A673 (cell line): ENCODE results near the gene TOMM5.

Experiments
- EZH2 ChIP-seq: fragments of 200-600 bp; sonication (generic); IDR thresholded peaks from 2 replicates; pipeline ENCODE4 v1.6.1; 2017; ENCODE audit warnings: borderline replicate concordance, low read depth, mild to moderate bottlenecking, mixed read lengths, antibody characterized with exemption, low read length; ENCODE audit not compliant: poor library complexity, severe bottlenecking
- TF ChIP-seq, protein P1 (sequence below): fragments of 300-800, 200-600 bp; sonication (generic); conservative IDR thresholded peaks from 2 replicates; pipeline ENCODE4 v1.5.1; 2017; ENCODE audit warnings: low read depth, mild to moderate bottlenecking, antibody characterized with exemption, low read length, moderate library complexity, mixed read lengths

DNA sequence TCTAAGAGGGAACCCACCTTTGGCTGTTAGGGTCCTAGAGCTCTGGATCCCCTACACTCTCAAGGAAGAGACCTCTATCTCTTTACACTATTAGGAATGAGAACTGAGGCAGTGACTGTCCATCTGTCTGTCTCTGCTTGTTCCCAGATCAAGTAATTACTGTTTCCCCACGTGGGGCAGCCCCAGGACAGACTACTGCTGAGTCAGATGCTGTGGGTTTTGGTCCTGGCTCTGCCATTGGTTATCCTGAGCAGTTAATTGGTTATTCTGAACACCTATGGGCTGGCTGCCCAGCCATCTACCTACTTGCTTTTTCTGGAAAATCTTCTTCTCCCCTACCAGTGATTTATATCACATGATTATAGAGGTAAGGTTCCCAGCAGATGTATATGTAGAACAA, 49.5 kb downstream of the TOMM5 start:
- TF ChIP-seq, protein P1, sequence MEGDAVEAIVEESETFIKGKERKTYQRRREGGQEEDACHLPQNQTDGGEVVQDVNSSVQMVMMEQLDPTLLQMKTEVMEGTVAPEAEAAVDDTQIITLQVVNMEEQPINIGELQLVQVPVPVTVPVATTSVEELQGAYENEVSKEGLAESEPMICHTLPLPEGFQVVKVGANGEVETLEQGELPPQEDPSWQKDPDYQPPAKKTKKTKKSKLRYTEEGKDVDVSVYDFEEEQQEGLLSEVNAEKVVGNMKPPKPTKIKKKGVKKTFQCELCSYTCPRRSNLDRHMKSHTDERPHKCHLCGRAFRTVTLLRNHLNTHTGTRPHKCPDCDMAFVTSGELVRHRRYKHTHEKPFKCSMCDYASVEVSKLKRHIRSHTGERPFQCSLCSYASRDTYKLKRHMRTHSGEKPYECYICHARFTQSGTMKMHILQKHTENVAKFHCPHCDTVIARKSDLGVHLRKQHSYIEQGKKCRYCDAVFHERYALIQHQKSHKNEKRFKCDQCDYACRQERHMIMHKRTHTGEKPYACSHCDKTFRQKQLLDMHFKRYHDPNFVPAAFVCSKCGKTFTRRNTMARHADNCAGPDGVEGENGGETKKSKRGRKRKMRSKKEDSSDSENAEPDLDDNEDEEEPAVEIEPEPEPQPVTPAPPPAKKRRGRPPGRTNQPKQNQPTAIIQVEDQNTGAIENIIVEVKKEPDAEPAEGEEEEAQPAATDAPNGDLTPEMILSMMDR: no peak
- no peak for TF ChIP-seq EZH2
